ENCODE results near the gene XCL2.

DNA sequence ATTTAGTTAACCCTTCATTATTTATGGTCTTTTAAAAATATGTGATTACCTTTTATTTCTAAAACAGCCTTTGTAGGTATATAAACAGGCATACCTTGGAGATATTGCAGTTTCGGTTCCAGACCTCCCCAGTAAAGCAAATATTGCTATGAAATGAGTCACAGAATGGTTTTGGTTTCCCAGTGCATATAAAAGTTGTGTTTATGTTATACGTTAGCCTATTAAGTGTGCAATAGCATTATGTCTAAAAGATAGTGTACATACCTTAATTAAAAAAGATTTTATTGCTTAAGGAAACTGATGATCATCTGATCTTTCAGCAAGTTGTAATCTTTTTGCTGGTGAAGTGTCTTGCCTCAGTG, 44.1 kb downstream of the XCL2 start:
- TF ChIP-seq MYBL2 (CRISPR knock-in tag; IDR thresholded peaks at IDR 0.05), result no peak
- no peak for TF ChIP-seq ESRRA (CRISPR knock-in tag; IDR thresholded peaks at IDR 0.05; ENCODE audit: borderline replicate concordance)
- no peak for TF ChIP-seq FOXP1 (CRISPR knock-in tag; IDR thresholded peaks at IDR 0.05; ENCODE audit: borderline replicate concordance)
- TF ChIP-seq FOXJ3 (CRISPR knock-in tag; IDR thresholded peaks at IDR 0.05; ENCODE audit: borderline replicate concordance), result no peak
- TF ChIP-seq KAT7 (CRISPR knock-in tag; IDR thresholded peaks at IDR 0.05; ENCODE audit: borderline replicate concordance), result no peak
- no peak for TF ChIP-seq CTCF (IDR thresholded peaks at IDR 0.05)
- TF ChIP-seq JUN (CRISPR knock-in tag; IDR thresholded peaks at IDR 0.05), result no peak
- TF ChIP-seq, protein P1, sequence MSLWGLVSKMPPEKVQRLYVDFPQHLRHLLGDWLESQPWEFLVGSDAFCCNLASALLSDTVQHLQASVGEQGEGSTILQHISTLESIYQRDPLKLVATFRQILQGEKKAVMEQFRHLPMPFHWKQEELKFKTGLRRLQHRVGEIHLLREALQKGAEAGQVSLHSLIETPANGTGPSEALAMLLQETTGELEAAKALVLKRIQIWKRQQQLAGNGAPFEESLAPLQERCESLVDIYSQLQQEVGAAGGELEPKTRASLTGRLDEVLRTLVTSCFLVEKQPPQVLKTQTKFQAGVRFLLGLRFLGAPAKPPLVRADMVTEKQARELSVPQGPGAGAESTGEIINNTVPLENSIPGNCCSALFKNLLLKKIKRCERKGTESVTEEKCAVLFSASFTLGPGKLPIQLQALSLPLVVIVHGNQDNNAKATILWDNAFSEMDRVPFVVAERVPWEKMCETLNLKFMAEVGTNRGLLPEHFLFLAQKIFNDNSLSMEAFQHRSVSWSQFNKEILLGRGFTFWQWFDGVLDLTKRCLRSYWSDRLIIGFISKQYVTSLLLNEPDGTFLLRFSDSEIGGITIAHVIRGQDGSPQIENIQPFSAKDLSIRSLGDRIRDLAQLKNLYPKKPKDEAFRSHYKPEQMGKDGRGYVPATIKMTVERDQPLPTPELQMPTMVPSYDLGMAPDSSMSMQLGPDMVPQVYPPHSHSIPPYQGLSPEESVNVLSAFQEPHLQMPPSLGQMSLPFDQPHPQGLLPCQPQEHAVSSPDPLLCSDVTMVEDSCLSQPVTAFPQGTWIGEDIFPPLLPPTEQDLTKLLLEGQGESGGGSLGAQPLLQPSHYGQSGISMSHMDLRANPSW (CRISPR knock-in tag; conservative IDR thresholded peaks at IDR 0.05; ENCODE audit: low read depth), result no peak
- TF ChIP-seq, protein P2, sequence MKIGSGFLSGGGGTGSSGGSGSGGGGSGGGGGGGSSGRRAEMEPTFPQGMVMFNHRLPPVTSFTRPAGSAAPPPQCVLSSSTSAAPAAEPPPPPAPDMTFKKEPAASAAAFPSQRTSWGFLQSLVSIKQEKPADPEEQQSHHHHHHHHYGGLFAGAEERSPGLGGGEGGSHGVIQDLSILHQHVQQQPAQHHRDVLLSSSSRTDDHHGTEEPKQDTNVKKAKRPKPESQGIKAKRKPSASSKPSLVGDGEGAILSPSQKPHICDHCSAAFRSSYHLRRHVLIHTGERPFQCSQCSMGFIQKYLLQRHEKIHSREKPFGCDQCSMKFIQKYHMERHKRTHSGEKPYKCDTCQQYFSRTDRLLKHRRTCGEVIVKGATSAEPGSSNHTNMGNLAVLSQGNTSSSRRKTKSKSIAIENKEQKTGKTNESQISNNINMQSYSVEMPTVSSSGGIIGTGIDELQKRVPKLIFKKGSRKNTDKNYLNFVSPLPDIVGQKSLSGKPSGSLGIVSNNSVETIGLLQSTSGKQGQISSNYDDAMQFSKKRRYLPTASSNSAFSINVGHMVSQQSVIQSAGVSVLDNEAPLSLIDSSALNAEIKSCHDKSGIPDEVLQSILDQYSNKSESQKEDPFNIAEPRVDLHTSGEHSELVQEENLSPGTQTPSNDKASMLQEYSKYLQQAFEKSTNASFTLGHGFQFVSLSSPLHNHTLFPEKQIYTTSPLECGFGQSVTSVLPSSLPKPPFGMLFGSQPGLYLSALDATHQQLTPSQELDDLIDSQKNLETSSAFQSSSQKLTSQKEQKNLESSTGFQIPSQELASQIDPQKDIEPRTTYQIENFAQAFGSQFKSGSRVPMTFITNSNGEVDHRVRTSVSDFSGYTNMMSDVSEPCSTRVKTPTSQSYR (CRISPR knock-in tag; IDR thresholded peaks at IDR 0.05), result no peak
- no peak for TF ChIP-seq CBFB (CRISPR knock-in tag; IDR thresholded peaks at IDR 0.05; ENCODE audit: low read depth)
- TF ChIP-seq, protein P3, sequence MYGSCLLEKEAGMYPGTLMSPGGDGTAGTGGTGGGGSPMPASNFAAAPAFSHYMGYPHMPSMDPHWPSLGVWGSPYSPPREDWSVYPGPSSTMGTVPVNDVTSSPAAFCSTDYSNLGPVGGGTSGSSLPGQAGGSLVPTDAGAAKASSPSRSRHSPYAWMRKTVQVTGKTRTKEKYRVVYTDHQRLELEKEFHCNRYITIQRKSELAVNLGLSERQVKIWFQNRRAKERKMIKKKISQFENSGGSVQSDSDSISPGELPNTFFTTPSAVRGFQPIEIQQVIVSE (CRISPR knock-in tag; IDR thresholded peaks at IDR 0.05; ENCODE audit: borderline replicate concordance), result no peak
- TF ChIP-seq TCF7 (CRISPR knock-in tag; IDR thresholded peaks at IDR 0.05; ENCODE audit: low read depth), result no peak
- no peak for TF ChIP-seq NR2C2 (CRISPR knock-in tag; IDR thresholded peaks at IDR 0.05)
